Ectodermal cell (in vitro differentiated cells): Measurements from ENCODE around the gene EMILIN3.
"Not testable (repeated sequence)": the region's sequence is repeated elsewhere in the genome, so short reads cannot be mapped to it uniquely, and the experiment has no call there.

Experiments
- H3K27ac ChIP-seq: 2 replicates; pipeline ENCODE4 v1.7.0; 2013; ENCODE audit warnings: mild to moderate bottlenecking, low read depth, low read length; ENCODE audit not compliant: insufficient read depth, poor library complexity, severe bottlenecking
- H3K27me3 ChIP-seq: 2 replicates; pipeline ENCODE4 v1.7.0; 2013; ENCODE audit warnings: mild to moderate bottlenecking, low read length; ENCODE audit not compliant: insufficient read depth, control insufficient read depth, poor library complexity, severe bottlenecking
- H3K36me3 ChIP-seq: one replicate; pipeline ENCODE4 v1.7.0; 2013; ENCODE audit warnings: low read length; ENCODE audit not compliant: control insufficient read depth, insufficient read depth
- H3K4me1 ChIP-seq: one replicate; pipeline ENCODE4 v1.7.0; 2013; ENCODE audit warnings: low read length; ENCODE audit not compliant: control insufficient read depth, insufficient read depth
- H3K4me3 ChIP-seq: 2 replicates; pipeline ENCODE4 v1.7.0; 2013; ENCODE audit warnings: low read depth, low read length, control low read depth; ENCODE audit not compliant: insufficient read depth
- H3K9me3 ChIP-seq: 2 replicates; pipeline ENCODE4 v1.7.0; 2013; ENCODE audit warnings: mild to moderate bottlenecking, low read length, moderate library complexity; ENCODE audit not compliant: control insufficient read depth
- whole genome bisulfite sequencing, 2 experiments: methylation state at CpG; one replicate each; pipeline ENCODE4 v1.1.7; 2013; ENCODE audit warnings: missing lambda C conversion rate in 2 of 2; 5-methylcytosine and 5-hydroxymethylcytosine counted together

The EMILIN3 gene

DNA sequence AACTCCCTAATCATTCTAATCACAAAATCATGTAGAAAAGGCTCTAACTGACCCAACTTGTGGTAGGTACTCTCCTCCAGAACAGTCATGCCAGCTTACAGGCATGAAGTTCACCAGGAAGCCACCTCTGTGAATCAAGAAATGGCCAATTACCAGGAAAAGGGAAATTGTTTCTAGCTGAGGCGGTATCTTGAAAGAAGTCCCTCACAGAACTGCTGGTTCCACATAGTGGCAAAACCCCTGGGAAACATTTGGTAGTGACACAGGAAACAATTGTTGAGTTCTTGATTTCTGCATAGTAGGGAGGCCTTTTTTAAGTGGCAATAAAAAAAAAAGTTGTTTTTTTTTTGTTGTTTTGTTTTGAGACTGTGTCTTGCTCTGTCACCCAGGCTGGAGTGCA lies 45.6 kb downstream of the EMILIN3 start:
- H3K36me3 ChIP-seq, result no peaks in the 10 kb centered on the region
- no peak overlapping the region for H3K27ac ChIP-seq
- no peaks in the 10 kb centered on the region for H3K4me1 ChIP-seq
- WGBS, 2 experiments, result 92 to 95% methylated on average over 1 of the region's 1 CpG
- H3K4me3 ChIP-seq, result no peak overlapping the region
- H3K27me3 ChIP-seq, result peaks cover 7% of the 10 kb centered on the region
- H3K9me3 ChIP-seq, result no peaks in the 10 kb centered on the region

DNA sequence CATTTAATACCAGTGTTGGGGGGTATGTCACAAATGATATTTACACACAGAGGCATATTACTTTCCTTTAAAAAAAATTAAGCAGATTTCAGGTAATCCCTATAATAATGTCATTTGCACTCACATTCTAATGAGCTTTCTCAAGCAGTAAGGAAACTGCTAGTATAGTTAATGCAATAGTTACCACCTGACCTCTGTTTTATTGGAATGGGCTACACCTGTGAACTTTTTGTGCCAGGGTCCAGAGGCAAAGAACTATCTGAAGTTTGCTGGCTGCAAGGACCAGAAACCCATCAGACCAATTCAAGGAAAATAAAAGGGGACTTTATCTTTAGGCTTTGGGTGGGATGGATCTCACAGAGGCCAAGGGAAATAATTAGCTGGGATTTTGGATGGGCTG lies 46.2 kb downstream of the EMILIN3 start:
- Histone ChIP-seq H3K27ac (no peak overlapping the region), H3K4me3 (no peak overlapping the region), H3K36me3 (no peaks in the 10 kb centered on the region), H3K4me1 (no peaks in the 10 kb centered on the region), H3K27me3 (peaks cover 7% of the 10 kb centered on the region), H3K9me3 (no peaks in the 10 kb centered on the region)

DNA sequence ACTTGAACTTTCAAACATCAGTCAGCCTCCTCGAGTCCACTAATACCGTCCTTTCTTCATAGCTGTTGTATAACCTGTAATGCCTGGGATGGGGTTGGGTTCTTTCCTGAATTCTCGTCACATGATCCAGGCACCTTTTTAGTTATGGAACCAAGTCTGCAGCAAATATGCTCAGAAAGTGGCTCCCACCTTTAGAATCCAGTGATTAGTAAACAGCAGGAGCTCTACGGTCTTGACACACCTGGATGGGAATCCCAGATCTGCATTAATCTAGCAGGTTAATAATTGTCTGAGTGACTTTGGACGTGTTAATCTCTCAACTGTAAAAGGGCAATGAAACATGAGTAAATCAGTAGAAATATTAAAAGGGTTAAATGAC lies 48.4 kb downstream of the EMILIN3 start:
- H3K27ac ChIP-seq, result no peak overlapping the region
- WGBS, 2 experiments, result 87 to 91% methylated on average over 5 of the region's 5 CpGs

DNA sequence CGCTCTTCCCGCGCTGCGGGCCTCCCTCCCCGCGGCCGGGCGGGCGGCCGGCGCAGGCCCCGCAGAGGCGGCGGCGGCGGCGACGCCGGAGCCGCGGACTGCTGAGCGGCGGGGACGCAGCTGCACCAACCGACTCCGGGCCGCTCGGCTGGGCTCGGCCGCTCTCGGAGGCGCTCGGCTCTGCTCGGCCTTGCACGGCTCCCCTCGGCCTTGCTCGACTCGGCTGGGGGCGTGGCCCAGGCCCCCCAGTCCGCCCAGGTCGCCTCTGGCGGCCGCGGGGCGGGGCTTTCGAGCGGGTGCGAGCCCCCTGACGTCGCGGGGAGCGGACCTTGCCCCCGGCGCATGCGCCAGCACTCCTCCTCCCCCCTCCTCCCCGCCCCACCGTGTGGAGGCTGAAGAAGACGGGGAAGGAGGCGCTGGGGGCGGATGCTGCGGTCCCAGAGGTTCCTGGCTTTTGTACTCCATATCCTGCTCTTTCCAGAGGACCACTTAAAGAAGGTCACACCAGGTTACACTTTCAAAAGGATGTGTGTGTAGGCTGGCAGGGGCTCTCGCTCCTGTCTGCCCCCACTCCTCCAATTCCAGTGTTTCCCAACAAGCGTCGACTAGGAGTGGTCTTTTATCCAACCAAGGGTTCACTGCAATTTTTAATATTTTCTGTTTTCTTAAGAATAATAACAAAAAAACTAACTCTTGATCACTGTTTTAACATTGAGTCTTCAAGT lies 48.9 kb downstream of the EMILIN3 start, which contains the start of gene ZHX3:
Gene ZHX3, minus strand, starts transcription at position 186 of the 725 bp plus-strand sequence. CDS start 112,815 bp downstream, outside the sequence.
- H3K9me3 ChIP-seq, result no peaks in the 10 kb centered on the region
- no peaks in the 10 kb centered on the region for H3K36me3 ChIP-seq
- H3K27me3 ChIP-seq, result peaks cover 7% of the 10 kb centered on the region
- no peak within 1 kb of the TSS for H3K27ac ChIP-seq
- H3K4me3 ChIP-seq, result peak within 1 kb of the TSS; percentile 62
- 0 to 2% methylated on average over 63 to 64 of the region's 64 CpGs for WGBS, 2 experiments
- H3K4me1 ChIP-seq, result no peaks in the 10 kb centered on the region

More for the DNA sequence above, 48.4 kb downstream of the EMILIN3 start:
- H3K4me1 ChIP-seq, result no peaks in the 10 kb centered on the region
- peak overlapping the region; percentile 32 for H3K4me3 ChIP-seq
- no peaks in the 10 kb centered on the region for H3K9me3 ChIP-seq
- H3K36me3 ChIP-seq, result no peaks in the 10 kb centered on the region
- peaks cover 7% of the 10 kb centered on the region for H3K27me3 ChIP-seq

DNA sequence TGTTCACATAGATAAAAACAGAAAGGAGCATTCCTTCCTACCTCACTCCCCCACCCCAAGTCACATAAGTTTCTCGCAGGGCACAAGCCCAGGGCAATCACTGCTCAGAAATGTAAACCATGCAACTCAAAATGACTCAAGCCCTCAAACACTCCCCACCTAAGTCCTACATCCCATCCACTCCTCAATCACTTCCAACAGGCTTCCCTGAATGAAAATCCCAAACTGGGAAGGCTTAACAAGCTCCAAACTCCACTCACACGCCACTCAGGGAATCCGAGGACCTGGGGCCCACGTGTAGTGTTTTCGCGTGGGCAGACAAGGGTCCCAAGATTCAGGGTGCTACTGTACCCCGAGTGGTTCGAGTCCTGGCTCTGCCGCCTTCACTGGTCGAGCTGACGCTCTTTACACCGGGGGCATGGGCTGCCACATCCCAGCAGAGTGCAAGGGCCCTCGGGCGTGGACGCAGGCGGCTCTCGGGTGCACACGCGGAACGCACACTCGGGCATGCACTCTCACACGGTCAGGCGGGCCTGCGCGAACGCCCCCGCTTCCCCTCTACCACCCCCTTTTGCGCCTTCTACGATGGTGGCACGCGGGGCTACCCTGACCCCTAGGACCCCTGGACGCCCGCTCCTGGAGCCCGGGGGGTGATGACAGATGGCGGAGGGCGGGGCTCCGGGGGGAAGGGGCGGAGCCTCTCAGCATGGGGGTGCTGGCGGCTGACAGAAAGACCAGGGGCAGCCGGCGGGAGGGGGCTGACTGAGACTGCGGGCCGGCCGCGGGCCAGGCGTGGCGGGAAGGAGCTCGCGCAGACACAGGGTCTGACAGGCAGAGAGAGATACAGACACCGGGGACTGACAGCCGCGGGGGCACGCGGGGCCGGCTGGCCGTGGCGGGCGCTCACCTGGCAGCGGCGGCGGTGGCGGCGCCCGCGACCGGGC lies 49.7 kb downstream of the EMILIN3 start:
- Histone ChIP-seq H3K36me3 (no peaks in the 10 kb centered on the region), H3K4me1 (no peaks in the 10 kb centered on the region), H3K27me3 (peaks cover 7% of the 10 kb centered on the region), H3K27ac (no peak overlapping the region), H3K4me3 (peak overlapping the region; percentile 62), H3K9me3 (no peaks in the 10 kb centered on the region)
- WGBS, 2 experiments, result 4 to 5% methylated on average over 66 of the region's 66 CpGs

DNA sequence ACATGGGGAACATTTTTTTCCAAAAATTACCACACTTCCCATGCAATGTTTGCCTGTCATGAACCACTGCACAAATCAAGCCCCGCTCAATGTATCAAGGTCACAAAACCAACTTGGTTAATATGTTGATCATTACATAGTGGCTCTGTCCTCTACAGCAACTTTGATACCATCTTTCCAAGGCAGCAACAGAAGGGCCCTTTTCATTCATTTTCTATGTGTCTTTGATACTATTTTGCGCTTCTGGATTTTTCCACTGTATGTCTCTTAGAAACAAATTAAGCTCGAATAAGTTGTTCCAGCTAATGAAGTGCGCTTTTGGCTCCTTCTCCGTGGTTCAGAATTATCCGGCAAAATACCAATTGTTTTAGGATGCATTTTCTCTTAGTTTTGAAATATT lies 50.6 kb downstream of the EMILIN3 start:
- Histone ChIP-seq H3K4me3 (no peak overlapping the region), H3K27me3 (peaks cover 7% of the 10 kb centered on the region), H3K4me1 (no peaks in the 10 kb centered on the region), H3K9me3 (no peaks in the 10 kb centered on the region), H3K36me3 (no peaks in the 10 kb centered on the region), H3K27ac (no peak overlapping the region)
- 91 to 94% methylated on average over 6 of the region's 6 CpGs for WGBS, 2 experiments

DNA sequence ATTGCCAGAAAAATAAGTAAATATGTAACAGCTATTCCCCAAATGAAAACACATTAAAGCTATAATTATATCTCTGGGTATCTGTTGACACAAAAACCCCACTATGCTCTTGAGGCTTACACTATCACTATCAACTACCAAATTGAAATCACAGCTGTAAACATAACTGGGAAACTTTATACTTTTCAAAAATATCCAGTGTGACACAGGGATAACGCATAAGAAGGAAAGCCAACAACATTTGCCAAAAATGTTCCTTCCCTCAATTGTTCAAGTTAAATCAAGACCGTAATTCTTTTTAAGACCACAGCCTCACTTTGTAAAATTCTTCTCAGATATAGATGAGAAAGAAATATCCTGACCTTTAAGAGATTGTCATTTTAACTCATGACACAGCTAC lies 52.2 kb downstream of the EMILIN3 start:
- no peaks in the 10 kb centered on the region for H3K4me1 ChIP-seq
- H3K36me3 ChIP-seq, result no peaks in the 10 kb centered on the region
- no peak overlapping the region for H3K4me3 ChIP-seq
- no peak overlapping the region for H3K27ac ChIP-seq
- WGBS, 2 experiments, result 92 to 96% methylated on average over 1 to 2 of the region's 2 CpGs
- H3K27me3 ChIP-seq, result peaks cover 7% of the 10 kb centered on the region
- no peaks in the 10 kb centered on the region for H3K9me3 ChIP-seq

DNA sequence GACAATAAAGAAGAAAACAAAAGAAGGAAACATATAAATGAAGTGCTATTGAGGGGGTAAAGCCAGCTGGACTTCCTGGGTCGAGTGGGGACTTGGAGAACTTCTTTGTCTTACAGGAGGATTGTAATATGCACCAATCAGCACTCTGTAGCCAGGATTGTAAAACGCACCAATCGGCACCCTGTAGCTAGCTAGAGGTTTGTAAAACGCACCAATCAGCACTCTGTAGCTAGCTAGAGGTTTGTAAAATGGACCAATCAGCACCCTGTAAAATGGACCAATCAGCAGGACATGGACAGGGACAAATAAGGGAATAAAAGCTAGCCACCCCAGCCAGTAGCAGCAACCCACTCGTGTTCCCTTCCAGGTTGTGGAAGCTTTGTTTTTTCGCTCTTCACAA lies 54.6 kb downstream of the EMILIN3 start:
- H3K4me3 ChIP-seq, H3K9me3 ChIP-seq, H3K27ac ChIP-seq, H3K27me3 ChIP-seq, H3K4me1 ChIP-seq, H3K36me3 ChIP-seq: not testable (repeated sequence)
- WGBS, 2 experiments, result 93% methylated on average over 6 of the region's 6 CpGs
